ENCODE results near the gene FBXO45.
"Not testable (repeated sequence)": the region's sequence is repeated elsewhere in the genome, so short reads cannot be mapped to it uniquely, and the experiment has no call there.

The FBXO45 gene

DNA sequence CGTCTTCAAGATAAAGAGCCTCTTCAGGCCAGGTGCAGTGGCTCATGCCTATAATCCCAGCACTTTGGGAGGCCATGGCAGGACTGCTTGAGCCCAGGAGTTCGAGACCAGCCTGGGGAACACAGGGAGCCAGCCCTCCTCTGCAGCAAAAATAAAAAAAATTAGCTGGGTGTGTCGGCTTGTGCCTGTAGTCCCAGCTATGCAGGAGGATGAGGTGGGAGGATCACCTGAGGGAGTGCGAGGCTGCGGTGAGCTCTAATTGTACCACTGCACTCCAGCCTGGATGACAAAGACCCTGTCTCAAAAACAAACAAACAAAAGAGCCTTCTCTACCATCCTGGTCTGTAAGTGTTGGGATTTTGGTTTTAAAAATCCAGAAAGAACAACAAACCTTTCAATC is 11.2 kb upstream of the FBXO45 start:
- DNase-seq (ENCODE audit: low read depth in 3 of 3): no peak

DNA sequence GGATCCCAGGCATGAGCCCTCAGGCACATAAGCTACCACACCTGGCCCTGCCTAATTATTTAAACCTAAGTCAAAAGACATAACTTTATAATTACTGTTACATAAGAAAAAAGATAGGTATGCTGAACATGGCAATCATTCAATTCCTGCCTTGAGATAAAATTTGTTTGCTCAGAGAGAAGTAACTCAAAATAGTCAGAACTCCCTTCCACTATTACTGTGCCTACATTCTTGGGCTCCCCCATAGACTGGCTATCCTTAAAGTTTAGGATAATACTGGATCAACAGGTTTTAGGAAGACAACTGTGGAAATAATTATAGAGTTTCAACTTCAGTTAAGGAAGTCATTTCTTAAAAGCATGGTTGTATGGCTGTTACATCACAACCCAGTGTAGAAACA is 10.0 kb upstream of the FBXO45 start:
- DNase-seq (ENCODE audit: low read depth in 3 of 3): no peak

DNA sequence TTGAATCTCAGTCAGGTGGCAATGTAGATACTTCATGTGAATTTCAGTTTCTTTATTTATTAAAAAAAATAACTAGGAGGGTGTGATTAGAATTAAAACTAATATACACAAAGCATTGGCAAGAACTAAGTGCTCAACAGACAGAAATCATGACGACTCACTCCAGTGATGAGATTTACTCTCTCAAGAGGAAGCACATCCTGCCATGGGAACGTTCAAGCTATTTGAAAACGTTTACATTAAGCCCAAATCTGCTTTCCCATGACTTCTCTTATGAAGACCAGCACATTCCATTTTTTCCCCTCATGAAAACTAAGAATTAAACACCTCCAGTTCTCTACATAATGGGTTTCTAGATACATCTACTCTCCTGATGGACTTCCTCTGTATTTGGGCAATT is 8.6 kb upstream of the FBXO45 start:
- DNase-seq (ENCODE audit: low read depth in 3 of 3): no peak

DNA sequence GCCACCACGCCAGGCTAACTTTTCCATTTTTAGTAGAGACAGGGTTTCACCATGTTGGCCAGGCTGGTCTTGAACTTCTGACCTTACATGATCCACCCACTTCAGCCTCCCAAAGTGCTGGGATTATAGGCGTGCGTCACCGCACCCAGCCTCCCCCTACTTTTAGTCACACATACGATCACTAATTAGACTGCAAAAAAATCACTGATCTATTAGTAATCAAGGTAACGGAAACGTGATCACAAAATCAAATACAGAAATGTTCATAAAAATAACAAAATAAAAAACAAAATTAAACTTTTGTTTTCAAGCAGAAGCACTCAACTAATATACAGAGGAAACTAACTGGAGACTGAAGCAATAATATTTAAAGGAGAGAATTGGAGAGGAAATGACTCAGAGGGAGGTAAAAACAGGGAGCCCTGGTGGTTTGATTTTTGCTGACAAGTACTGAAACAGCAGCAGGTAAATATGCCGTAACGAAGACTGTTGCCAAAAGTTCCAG is 4.7 kb upstream of the FBXO45 start:
- DNase-seq (ENCODE audit: low read depth in 3 of 3): peak in 1 of 3 donors; percentile 21

DNA sequence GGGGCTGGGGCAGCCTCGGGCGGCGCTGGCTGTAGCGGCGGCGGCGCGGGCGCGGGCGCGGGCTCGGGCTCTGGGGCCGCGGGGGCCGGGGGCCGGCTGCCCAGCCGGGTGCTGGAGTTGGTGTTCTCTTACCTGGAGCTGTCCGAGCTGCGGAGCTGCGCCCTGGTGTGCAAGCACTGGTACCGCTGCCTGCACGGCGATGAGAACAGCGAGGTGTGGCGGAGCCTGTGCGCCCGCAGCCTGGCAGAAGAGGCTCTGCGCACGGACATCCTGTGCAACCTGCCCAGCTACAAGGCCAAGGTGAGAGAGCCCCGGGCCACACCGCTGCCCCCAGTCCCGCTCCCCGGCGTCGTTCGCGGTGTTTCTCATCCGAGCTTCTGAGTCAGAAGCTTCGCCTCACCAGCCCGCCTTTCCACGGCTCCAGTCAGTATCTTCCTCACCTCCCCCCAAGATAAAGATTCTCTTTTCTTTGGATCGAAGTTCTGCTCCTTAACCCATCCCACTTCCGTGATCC is 600 bp downstream of the FBXO45 start:
- peak; percentile 31 to 38 (median 32) for DNase-seq (ENCODE audit: low read depth in 3 of 3)

DNA sequence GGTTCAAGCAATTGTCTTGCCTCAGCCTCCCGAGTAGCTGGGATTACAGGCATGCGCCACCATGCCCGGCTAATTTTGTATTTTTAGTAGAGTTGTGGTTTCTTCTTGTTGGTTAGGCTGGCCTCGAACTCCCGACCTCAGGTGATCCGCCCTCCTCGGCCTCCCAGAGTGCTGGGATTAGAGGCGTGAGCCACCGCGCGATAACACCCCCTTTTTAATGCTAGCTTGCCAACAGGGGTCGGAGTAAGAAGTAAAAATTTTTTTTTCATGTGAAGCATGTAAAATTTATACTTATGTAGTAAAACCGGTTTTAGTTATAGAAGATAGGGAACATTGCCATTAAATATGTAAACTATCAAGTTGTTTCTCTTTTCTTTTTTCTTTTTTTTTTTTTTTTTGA is 1.9 kb downstream of the FBXO45 start:
- DNase-seq (ENCODE audit: low read depth in 3 of 3): not testable (repeated sequence)

DNA sequence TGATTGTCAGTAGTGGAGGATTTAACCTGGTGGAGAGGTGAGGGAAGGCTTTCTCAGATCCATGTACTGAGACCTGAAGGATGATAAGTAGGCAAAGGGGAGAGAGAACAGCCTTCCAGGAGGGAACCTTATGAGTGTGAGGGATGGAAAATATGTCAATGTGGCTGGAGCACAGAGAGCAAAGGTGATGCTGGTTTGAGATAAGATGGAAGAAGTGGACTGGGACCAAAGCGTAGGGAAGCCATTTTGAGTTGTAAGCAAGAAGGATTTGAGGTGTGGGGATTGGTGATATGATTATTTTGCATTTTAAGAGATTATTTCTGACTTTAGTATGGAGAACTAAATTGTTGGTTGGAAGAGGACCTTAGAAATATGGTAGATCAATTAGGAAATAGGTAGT is 3.9 kb downstream of the FBXO45 start:
- DNase-seq (ENCODE audit: low read depth in 3 of 3): no peak

DNA sequence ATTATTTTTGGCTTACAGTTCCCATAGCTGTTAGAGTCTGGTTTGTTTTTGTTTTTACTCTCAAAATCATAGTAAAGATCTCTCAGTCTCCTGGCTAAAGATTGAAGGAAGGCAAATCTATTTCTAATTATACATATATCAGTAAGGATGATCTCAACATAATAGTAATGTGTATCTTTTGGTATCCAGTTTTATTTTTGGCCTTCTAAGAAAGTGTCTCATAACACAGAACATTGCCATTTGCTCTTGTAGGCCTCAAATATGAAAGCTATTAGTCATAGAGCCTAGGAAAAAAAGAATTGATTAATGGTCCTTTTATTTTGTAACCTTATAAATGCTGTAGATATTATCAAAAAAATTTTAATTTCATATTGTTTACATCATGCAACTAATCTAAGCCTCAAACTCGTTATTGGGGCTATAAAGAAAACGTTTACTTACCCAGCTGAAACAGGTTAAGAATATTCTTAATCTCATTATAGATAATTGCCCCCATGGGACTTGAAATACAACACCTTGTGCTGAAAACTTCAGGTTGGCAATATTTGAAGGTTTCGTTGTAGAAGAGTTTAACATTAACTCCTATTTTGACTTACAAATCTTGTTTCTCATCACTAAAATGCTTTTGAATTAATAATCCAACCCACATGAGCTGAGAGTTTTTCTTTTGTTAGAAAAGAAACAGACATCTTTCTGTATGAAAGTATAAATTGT is 16.7 kb downstream of the FBXO45 start:
- DNase-seq (ENCODE audit: low read depth in 3 of 3): no peak

DNA sequence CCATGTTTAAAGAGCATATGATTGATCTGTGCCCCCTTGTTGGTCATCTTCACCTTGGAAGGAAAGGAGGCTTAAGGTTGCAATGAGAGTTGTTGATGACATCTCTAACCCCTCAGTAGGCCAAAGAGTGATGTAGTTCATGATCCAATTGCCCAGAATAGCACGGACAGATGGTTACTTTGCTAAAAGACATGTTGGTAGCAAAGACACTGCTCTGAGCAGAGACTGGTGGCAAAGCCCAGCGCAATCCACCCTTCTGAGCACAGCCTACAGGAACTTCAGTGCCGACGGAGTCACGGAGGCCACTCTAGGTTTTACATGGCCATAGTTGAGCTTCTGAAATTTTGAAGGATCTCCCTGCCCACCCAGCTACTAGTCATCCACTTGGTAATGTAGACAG is 21.8 kb downstream of the FBXO45 start:
- DNase-seq (ENCODE audit: low read depth in 3 of 3): no peak

DNA sequence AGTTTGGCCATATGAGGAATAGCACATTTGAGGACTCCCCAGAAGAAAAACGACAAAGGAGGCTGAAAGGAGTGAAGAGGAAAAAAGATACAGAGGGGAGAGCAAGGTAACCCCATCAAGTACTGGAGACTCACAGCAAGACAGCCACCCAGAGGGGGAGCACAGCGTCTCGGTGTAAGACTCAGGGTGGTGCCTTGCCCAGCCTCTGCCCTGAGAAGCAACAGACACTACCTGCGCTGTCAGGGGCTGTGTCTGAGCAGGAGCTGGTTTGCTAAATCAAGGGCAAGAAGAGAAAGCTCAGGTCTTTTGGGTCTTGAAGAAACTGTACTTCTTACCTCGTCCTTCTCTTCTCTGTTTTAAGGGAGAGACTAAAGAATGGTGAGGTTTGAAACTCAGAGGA is 27.9 kb downstream of the FBXO45 start:
- no peak for DNase-seq (ENCODE audit: low read depth in 3 of 3)

DNA sequence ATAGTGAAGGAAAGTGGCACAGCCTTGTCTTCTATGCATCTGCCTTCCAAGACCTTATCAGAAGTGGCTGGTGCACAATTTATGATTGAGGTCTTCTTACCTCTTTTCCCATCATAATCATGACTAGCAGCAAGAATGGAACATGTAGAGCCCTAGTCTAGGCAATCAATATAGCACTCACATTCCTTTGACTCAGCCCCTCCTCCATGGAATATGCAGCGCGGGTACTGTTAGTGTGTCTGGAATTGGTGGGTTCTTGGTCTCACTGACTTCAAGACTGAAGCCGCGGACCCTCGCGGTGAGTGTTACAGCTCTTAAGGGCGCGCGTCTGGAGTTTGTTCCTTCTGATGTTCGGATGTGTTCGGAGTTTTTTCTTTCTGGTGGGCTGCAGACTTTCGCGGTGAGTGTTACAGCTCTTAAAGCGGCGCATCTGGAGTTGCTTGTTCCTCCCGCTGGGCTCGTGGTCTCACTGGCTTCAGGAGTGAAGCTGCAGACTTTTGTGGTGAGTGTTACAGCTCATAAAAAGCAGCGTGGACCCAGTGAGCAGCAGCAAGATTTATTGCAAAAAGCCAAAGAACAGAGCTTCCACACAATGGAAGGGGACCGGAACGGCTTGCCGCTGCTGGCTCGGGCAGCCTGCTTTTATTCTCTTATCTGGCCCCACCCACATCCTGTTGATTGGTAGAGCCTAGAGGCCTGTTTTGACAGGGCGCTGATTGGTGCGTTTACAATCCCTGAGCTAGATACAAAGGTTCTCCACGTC is 29.7 kb downstream of the FBXO45 start:
- not testable (repeated sequence) for DNase-seq (ENCODE audit: low read depth in 3 of 3)

DNA sequence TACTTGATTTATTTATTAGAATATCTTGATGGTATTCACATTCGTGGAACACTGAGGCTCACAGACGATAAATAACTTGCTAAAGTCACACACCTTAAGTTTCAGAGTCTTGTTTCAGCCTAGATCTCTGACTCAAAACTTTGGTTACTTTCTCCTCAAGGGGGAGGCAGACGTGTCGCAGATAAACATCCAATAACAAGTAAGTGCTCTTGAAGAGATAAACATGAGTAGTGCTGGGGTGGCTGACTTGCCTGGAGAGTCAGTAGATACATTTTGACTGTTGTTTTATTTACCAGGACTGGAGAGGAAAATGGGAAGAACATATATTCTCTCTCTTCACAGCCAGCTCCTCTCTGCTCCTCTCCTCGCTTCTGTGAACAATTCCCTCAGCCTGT is 31.3 kb downstream of the FBXO45 start:
- DNase-seq (ENCODE audit: low read depth in 3 of 3): no peak

DNA sequence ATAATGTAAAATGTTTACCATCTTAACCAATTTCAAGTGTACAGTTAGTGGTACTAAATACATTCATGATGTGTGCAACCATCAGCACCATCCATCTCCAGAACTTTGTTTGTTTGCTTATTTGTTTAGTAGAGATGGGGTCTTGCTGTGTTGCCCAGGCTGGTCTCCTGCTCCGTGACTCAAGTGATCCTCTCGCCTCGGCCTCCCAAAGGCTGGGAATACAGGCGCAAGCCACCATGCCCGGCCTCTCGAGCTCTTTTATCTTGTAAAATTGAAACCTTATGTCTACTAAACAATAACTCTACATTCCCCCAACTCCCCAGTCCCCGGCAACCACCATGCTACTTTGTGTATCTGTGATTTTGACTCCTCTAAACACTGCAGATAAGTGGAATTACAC is 31.9 kb downstream of the FBXO45 start:
- DNase-seq (ENCODE audit: low read depth in 3 of 3): no peak

DNA sequence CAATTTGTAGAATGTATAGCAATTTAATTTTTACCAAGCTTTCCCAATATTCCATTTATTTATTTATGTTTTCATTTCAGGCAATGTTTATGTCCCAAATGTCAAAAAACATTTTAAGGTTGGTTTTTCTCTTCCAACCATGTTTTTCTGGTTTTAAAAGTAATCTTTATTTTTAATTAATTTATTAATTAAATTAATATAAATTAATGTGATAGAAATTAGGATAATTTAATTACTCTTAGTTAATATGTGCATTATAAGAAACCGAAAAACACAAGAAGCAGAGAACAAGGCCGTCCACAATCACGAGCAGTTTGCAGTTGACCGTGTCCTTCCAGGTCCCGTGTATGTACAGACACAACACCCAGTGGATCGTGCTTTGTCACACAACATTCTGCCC is 34.2 kb downstream of the FBXO45 start:
- no peak for DNase-seq (ENCODE audit: low read depth in 3 of 3)

DNA sequence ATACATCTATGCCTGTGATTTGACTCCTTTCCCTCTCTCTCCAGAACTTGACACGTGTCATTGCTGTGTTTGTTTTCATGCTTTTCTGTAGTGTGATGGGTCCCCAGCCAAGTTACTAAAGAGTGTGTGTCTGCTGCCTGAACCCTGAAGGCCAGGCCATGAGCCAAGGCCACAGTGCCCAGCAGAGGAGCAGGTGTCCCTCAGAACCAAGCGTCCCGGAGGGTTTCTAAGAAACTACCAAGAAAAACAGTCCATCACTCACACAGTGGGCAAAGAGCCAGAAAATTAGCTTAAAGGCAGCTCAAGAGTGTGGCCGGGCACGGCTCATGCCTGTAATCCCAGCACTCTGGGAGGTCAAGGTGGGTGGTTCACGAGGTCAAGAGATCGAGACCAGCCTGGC is 35.2 kb downstream of the FBXO45 start:
- no peak for DNase-seq (ENCODE audit: low read depth in 3 of 3)

DNA sequence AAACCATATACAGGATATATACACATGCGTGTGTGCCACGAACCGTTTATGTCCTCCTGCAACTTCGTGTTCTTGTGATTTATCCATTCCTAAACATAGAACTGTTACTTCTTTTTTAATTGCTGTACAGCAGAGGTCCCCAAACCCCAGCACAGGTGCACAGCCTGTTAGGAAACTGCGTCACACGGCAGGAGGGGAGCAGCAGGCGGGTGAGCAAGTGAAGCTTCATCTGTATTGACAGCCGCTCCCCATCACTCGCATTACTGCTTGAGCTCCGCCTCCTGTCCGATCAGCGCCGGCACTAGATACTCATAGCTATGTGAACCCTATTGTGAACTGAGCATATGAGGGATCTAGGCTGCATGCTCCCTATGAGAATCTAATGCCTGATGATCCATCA is 36.1 kb downstream of the FBXO45 start:
- peak in 1 of 3 donors; percentile 36 for DNase-seq (ENCODE audit: low read depth in 3 of 3)

DNA sequence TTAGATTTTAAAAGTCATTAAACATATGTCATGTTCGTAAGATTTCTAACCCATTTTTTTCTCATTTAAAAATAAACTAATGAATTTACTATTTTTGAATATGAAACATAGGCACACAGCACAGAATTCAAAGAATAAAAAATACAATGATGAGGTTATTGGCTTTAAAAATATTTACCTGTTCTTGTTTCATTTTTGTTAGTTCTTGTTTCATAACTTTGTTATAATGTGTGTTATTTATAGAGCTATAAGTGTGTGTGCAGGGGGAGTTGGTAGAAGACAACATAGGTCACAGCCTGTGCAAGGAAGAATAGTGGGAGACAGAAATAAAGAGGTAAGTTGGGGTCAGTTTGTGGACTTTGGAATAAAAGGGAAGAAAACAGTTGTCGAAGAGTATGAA is 40.2 kb downstream of the FBXO45 start:
- DNase-seq (ENCODE audit: low read depth in 3 of 3): no peak

DNA sequence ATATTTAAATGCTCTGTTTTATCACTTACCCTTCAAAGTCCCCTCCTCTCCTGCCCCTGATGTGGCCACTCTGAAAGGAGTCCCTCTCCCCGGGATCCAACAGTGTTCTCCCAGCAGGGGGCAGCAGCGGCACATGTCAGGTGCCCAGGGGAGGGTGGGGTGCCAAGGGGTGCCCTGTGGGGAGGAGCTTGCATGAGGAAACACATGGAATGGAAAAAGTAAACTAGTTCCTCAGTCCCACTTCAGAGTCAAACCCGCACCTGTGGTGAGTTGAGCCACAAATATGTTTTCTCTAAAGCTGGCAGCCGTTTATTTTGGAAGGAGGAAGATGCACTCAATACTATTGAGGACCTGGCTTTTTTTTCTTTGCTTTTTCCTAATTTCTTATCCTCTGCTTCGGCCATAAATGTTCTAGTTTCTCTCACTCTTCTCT is 40.9 kb downstream of the FBXO45 start:
- peak; percentile 88 to 96 (median 96) for DNase-seq (ENCODE audit: low read depth in 3 of 3)

DNA sequence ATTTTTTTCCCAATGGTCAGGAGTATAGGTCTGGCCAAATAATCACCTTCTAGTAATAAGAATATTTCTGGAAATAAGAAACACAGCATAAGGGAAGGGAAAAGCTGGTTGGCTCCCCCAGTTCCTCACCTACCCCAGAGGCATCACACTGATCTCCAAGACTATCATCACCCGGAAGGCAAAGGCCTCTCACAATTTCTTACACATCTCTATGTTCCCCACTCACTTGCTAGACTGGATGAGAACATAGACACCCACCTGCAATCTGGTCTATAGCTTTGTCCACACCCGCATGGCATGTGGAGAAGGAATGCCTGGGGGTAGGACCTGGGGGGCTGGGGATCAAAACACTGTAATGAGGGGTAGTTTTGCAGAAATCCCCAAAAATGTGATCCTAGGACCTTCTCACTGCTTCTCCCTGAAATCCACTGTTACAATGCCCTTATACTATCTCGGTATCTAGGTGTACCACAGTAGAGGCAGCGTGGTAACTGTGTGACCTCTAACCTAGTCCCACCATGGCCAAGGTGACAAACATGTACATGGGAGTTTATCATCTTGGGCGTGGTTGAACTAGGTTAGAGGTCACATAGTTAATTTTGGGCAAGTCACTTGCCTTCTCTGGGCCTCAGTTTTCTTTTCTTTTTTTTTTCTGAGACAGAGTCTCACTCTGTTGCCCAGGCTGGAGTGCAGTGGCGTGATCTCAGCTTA is 41.5 kb downstream of the FBXO45 start:
- no peak for DNase-seq (ENCODE audit: low read depth in 3 of 3)

DNA sequence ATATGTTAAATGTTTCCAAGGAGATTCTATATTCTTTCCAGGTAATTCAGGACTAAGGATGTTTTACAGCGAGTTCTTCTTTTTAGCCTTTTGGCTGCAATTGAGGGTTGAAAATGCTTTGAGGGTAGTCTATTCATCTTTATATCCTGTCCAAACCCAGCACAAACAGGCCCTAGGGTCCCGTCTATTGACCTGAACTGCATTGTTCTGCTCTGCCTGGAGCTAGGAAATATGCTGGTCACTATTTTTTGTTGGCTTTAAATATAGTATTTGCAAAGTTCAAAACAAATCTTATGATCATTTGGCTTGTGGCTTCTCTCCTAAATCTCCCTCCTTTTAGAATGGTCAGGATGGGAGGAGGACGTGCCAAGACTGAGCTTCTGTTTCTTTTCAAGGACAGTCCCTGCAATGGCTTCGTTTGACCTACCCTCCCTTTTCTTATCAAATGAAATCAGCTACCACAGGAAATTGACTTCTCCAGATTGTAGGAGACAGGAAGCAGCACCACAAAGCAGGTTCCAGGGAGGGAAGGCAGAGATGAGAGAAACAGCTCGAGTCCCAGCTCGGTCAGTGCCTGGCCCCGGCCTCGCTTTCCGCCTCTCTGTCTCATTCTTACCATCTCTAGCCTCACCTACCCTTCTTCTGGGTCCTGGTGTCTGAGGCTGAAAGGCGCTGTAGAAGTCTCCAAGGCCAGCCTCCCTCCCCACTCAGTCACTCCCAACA is 43.5 kb downstream of the FBXO45 start:
- no peak for DNase-seq (ENCODE audit: low read depth in 3 of 3)

DNA sequence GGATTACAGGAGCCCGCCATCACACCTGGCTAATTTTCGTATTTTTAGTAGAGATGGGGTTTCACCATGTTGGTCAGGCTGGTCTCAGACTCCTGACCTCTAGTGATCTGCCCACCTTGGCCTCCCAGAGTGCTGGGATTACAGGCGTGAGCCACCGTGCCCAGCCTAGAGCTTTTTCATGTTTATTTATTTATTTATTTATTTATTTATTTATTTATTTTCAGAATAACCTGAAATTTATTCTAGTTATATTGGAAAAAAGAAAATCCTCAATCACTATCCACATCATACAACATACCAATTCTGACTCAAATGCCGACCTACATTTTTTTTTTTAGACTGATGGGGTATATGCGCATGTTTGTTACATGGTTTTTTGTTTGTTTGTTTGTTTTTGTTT is 46.8 kb downstream of the FBXO45 start:
- DNase-seq (ENCODE audit: low read depth in 3 of 3): not testable (repeated sequence)

DNA sequence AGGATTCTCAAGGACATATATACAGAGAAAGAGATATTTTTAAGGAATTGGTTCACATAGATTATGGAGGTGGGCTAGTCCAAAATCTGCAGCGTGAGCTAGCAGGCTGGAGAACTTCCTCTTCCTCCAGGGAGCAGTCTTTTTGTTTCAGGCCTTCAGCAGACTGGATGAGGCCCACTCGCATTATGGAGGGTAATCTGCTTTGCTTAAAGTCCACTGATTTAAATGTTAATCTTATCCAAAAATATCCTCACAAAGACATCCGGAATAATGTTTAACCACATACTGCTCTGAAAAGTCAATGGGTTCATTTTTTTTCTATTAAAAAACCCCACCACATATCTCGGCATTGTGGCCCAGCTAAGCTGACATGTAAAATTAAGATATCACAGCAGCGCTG is 48.8 kb downstream of the FBXO45 start:
- DNase-seq (ENCODE audit: low read depth in 3 of 3): no peak

Measured in stimulated activated CD4-positive, alpha-beta T cell treated with anti-CD3 and anti-CD28 coated beads, TNF-alpha, amount 100 ng/mL, for 48 hours (primary cell).